Uterus (tissue), 4 donors: ENCODE measurements around the gene HSPA4. TPM values are rescaled to one million over a fixed set of nuclear protein-coding genes. Genes with fewer than 3 reads are reported as not detected.

ENCODE experiments used
- DNase-seq, 2 donors: peaks; one replicate each; pipeline ENCODE4 v3.0.0-alpha.2; 2019 to 2020
- H3K27ac ChIP-seq, 2 donors: fragments of 200-600 bp; sonication (generic); 1 replicate in 1 of 2; 2 replicates in 1 of 2; pipeline ENCODE4 v1.5.1; 2016 to 2018
- H3K27me3 ChIP-seq, 2 donors: fragments of 200-600 bp; sonication (generic); one replicate each; pipeline ENCODE4 v1.5.1; 2018 to 2019; ENCODE audit warnings: control low read depth in 1 of 2
- H3K36me3 ChIP-seq, 2 donors: fragments of 200-600 bp; sonication (generic); one replicate each; pipeline ENCODE4 v1.5.1; 2019; ENCODE audit warnings: control low read depth in 1 of 2
- H3K4me1 ChIP-seq, 2 donors: fragments of 200-600 bp; sonication (generic); one replicate each; pipeline ENCODE4 v1.5.1; 2018 to 2019; ENCODE audit warnings: control low read depth in 1 of 2
- H3K4me3 ChIP-seq, 2 donors: fragments of 200-600 bp; sonication (generic); 1 replicate in 1 of 2; 2 replicates in 1 of 2; pipeline ENCODE4 v1.5.1; 2018 to 2019; ENCODE audit warnings: mild to moderate bottlenecking in 1 of 2
- H3K9me3 ChIP-seq, 2 donors: fragments of 200-600 bp; sonication (generic); one replicate each; pipeline ENCODE4 v1.5.1; 2019; ENCODE audit warnings: control low read depth in 1 of 2
- POLR2A ChIP-seq, 2 donors: fragments of 450-650 bp; IDR thresholded peaks; one replicate each; pipeline ENCODE4 v1.6.1; 2016; ENCODE audit warnings: antibody characterized with exemption in 2 of 2, mild to moderate bottlenecking in 1 of 2, moderate library complexity in 1 of 2
- intact Hi-C: fragments of 100-400 bp; cut with DNase I; formaldehyde crosslinking; loops from one replicate; pipeline ENCODE4 v1.15.1; 2023; ENCODE audit warnings: low total_unique reads
- total RNA-seq, 4 donors: library from RNA; depleted of rRNA in 3 of 4; stranded (reverse); fragments of >200 nt in 3 of 4; gene quantifications; one replicate each; pipeline versions ENCODE4 v1.1.0 to v1.2.4, GENCODE V29; 2014 to 2023
- TF ChIP-seq, protein P1 (sequence below), 4 experiments: fragments of 200-600 bp in 2 of 4; fragments of 450-650 bp in 2 of 4; sonication (generic) in 2 of 4; IDR thresholded peaks; one replicate each; pipeline ENCODE4 v1.5.1; 2016 to 2019; ENCODE audit warnings: antibody characterized with exemption in 4 of 4, mild to moderate bottlenecking in 2 of 4, moderate library complexity in 1 of 4
- donor health status: DM: yes; HTN: yes; CAD: no.

Gene HSPA4
- total RNA-seq, 4 donors from 2014 or later, result 22.4 to 107 (median 72.4) TPM

DNA sequence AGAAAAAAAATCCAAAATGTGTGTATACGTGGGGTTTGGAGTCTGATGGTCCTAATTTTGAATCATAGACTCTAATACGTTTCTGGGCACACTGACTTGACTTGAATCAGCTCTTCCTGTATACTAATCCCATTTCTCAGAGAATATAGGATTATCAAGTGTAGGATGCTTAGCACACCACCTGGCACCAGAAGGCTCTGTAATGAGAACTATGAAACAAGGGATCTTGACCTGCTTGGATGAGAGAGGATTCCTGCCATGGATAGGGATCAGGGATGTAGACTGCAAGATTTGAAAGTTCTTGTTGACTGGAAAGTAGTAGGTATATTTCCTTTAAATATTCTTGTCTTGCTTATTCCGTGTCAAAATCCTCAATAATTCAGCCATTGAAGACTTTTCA, 7.8 kb downstream of the HSPA4 start:
- DNase-seq, result no peak
- H3K4me1 ChIP-seq, result peaks cover 0 to 4% of the 10 kb centered on the region in 2 donors

DNA sequence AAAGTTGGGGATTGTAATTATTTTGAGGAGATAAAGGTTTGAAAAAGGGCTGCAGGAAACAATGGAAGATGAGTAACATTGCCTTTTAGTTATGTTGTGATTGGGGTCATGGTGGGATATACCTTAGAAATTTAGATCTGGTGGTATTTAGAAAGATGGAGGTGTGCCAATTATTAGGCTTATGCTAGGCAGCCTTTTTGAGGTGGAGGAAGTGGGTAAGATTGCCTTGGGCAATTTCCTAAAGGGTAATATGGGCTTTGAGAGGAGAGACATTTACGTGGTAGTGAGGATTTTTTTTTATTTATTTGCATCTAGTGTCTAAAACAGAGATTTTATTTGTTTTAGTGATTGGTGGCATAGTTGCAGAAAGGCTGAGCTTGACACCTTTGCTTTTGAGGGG, 10.5 kb downstream of the HSPA4 start:
- H3K9me3 ChIP-seq, result no peaks in the 10 kb centered on the region
- H3K4me3 ChIP-seq, result no peak overlapping the region
- H3K27ac ChIP-seq, result no peak overlapping the region
- H3K36me3 ChIP-seq, result no peaks in the 10 kb centered on the region
- TF ChIP-seq, protein P1, sequence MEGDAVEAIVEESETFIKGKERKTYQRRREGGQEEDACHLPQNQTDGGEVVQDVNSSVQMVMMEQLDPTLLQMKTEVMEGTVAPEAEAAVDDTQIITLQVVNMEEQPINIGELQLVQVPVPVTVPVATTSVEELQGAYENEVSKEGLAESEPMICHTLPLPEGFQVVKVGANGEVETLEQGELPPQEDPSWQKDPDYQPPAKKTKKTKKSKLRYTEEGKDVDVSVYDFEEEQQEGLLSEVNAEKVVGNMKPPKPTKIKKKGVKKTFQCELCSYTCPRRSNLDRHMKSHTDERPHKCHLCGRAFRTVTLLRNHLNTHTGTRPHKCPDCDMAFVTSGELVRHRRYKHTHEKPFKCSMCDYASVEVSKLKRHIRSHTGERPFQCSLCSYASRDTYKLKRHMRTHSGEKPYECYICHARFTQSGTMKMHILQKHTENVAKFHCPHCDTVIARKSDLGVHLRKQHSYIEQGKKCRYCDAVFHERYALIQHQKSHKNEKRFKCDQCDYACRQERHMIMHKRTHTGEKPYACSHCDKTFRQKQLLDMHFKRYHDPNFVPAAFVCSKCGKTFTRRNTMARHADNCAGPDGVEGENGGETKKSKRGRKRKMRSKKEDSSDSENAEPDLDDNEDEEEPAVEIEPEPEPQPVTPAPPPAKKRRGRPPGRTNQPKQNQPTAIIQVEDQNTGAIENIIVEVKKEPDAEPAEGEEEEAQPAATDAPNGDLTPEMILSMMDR (IDR thresholded peaks at IDR 0.05), result no peak
- TF ChIP-seq POLR2A (IDR thresholded peaks at IDR 0.05), result no peak
- peaks cover 0 to 4% of the 10 kb centered on the region in 2 donors for H3K4me1 ChIP-seq
- no peaks in the 10 kb centered on the region for H3K27me3 ChIP-seq
- intact Hi-C loops, result no loop called here
- DNase-seq, result no peak

More for the DNA sequence above, 7.8 kb downstream of the HSPA4 start:
- intact Hi-C loops, result no loop called here
- Histone ChIP-seq H3K9me3 (no peaks in the 10 kb centered on the region), H3K36me3 (no peaks in the 10 kb centered on the region), H3K27ac (no peak overlapping the region), H3K4me3 (no peak overlapping the region), H3K27me3 (no peaks in the 10 kb centered on the region)
- TF ChIP-seq, protein P1 (IDR thresholded peaks at IDR 0.05), result no peak
- no peak for TF ChIP-seq POLR2A (IDR thresholded peaks at IDR 0.05)

GRCh38 chr5:133063965-133064364, 12.2 kb downstream of the HSPA4 start:
- Histone ChIP-seq H3K4me1 (no peaks in the 10 kb centered on the region), H3K27me3 (no peaks in the 10 kb centered on the region), H3K27ac (no peak overlapping the region), H3K9me3 (no peaks in the 10 kb centered on the region), H3K4me3 (no peak overlapping the region), H3K36me3 (no peaks in the 10 kb centered on the region)
- TF ChIP-seq, protein P1 (IDR thresholded peaks at IDR 0.05), result no peak
- TF ChIP-seq POLR2A (IDR thresholded peaks at IDR 0.05), result no peak
- intact Hi-C loops, result no loop called here
- no peak for DNase-seq

- no peaks in the 10 kb centered on the region for H3K9me3 ChIP-seq
- no peak overlapping the region for H3K27ac ChIP-seq
- no peak for TF ChIP-seq POLR2A (IDR thresholded peaks at IDR 0.05)
- TF ChIP-seq, protein P1 (IDR thresholded peaks at IDR 0.05), result no peak
- H3K4me1 ChIP-seq, result no peaks in the 10 kb centered on the region
- H3K27me3 ChIP-seq, result no peaks in the 10 kb centered on the region
- intact Hi-C loops, result no loop called here
- no peak overlapping the region for H3K4me3 ChIP-seq
- no peaks in the 10 kb centered on the region for H3K36me3 ChIP-seq
- no peak for DNase-seq
Observed at GRCh38 chr5:133065471-133065870, 13.7 kb downstream of the HSPA4 start.

- TF ChIP-seq, protein P1 (IDR thresholded peaks at IDR 0.05), result no peak
- no peak for TF ChIP-seq POLR2A (IDR thresholded peaks at IDR 0.05)
- intact Hi-C loops, result no loop called here
- no peak overlapping the region for H3K27ac ChIP-seq
Observed at GRCh38 chr5:133066045-133066444, 14.2 kb downstream of the HSPA4 start.

More at GRCh38 chr5:133066045-133066444, 14.2 kb downstream of the HSPA4 start:
- H3K4me1 ChIP-seq, result no peaks in the 10 kb centered on the region
- no peak overlapping the region for H3K4me3 ChIP-seq
- no peaks in the 10 kb centered on the region for H3K9me3 ChIP-seq
- no peak for DNase-seq
- H3K36me3 ChIP-seq, result no peaks in the 10 kb centered on the region
- H3K27me3 ChIP-seq, result no peaks in the 10 kb centered on the region
